Esophagus muscularis mucosa (tissue), 4 donors: ENCODE data around the gene KHDC4. TPM values are rescaled to one million over a fixed set of nuclear protein-coding genes. Genes with fewer than 3 reads are reported as not detected.

Experiments used
- DNase-seq: peaks from one replicate; pipeline ENCODE4 v3.0.0-alpha.2; 2017; ENCODE audit errors: extremely low spot score
- H3K27ac ChIP-seq, 4 donors: fragments of 200-600 bp; sonication (generic); replicated peaks in 1 of 4; 1 replicate in 3 of 4; 2 replicates in 1 of 4; pipeline ENCODE4 v1.5.1; 2016 to 2019; ENCODE audit warnings: mild to moderate bottlenecking in 1 of 4
- H3K27me3 ChIP-seq, 4 donors: fragments of 200-600 bp; sonication (generic); one replicate each; pipeline versions ENCODE4 v1.5.1 to v1.6.0; 2016 to 2019
- H3K36me3 ChIP-seq, 4 donors: fragments of 200-600 bp; sonication (generic); one replicate each; pipeline ENCODE4 v1.5.1; 2016 to 2019
- H3K4me1 ChIP-seq, 4 donors: fragments of 200-600 bp; sonication (generic); one replicate each; pipeline ENCODE4 v1.5.1; 2016 to 2019
- H3K4me3 ChIP-seq, 4 donors: fragments of 200-600 bp; sonication (generic); 1 replicate in 2 of 4; 2 replicates in 2 of 4; pipeline ENCODE4 v1.5.1; 2016 to 2019; ENCODE audit warnings: mild to moderate bottlenecking in 4 of 4, moderate library complexity in 1 of 4
- H3K9me3 ChIP-seq, 4 donors: fragments of 200-600 bp; sonication (generic); 1 replicate in 3 of 4; 2 replicates in 1 of 4; pipeline ENCODE4 v1.5.1; 2016 to 2019
- EP300 ChIP-seq: sonication (generic); formaldehyde crosslinking; IDR thresholded peaks from one replicate; pipeline ENCODE4 v1.6.1; 2017; ENCODE audit warnings: antibody characterized with exemption
- POLR2A ChIP-seq: fragments of 450-650 bp; IDR thresholded peaks from one replicate; pipeline ENCODE4 v1.6.1; 2017; ENCODE audit warnings: antibody characterized with exemption, moderate library complexity, mild to moderate bottlenecking, low read depth
- POLR2AphosphoS5 ChIP-seq, 2 donors: sonication (generic); formaldehyde crosslinking; IDR thresholded peaks; one replicate each; pipeline ENCODE4 v1.6.1; 2017; ENCODE audit warnings: antibody characterized with exemption in 2 of 2
- WGBS: methylation state at CpG from one replicate; pipeline ENCODE4 v1.1.5; 2018; 5-methylcytosine and 5-hydroxymethylcytosine counted together
- intact Hi-C: fragments of 100-400 bp; cut with DNase I; formaldehyde crosslinking; loops from one replicate; pipeline ENCODE4 v1.15.1; 2023
- total RNA-seq, 4 donors: library from RNA; depleted of rRNA; stranded (reverse); fragments of >200 nt; gene quantifications; one replicate each; pipeline versions ENCODE4 v1.1.0 to v1.2.1, GENCODE V29; 2016
- TF ChIP-seq, protein P1 (sequence below), 3 experiments: fragments of 200-600 bp in 2 of 3; fragments of 450-650 bp in 1 of 3; sonication (generic) in 2 of 3; IDR thresholded peaks; one replicate each; pipeline ENCODE4 v1.5.1; 2017 to 2019; ENCODE audit warnings: antibody characterized with exemption in 3 of 3, mild to moderate bottlenecking in 2 of 3, moderate library complexity in 1 of 3

KHDC4 gene
- total RNA-seq, 4 donors from 2014 or later = 25.8 to 41.5 (median 29.2) TPM

- H3K36me3 ChIP-seq = peaks cover 8 to 36% (median 23%) of the 10 kb centered on the region in 4 donors
- H3K4me3 ChIP-seq = no peak overlapping the region
- intact Hi-C loops = no loop called here
- TF ChIP-seq POLR2AphosphoS5 (IDR thresholded peaks at IDR 0.05) (no peak), POLR2A (no peak), EP300 (no peak)
- TF ChIP-seq, protein P1, sequence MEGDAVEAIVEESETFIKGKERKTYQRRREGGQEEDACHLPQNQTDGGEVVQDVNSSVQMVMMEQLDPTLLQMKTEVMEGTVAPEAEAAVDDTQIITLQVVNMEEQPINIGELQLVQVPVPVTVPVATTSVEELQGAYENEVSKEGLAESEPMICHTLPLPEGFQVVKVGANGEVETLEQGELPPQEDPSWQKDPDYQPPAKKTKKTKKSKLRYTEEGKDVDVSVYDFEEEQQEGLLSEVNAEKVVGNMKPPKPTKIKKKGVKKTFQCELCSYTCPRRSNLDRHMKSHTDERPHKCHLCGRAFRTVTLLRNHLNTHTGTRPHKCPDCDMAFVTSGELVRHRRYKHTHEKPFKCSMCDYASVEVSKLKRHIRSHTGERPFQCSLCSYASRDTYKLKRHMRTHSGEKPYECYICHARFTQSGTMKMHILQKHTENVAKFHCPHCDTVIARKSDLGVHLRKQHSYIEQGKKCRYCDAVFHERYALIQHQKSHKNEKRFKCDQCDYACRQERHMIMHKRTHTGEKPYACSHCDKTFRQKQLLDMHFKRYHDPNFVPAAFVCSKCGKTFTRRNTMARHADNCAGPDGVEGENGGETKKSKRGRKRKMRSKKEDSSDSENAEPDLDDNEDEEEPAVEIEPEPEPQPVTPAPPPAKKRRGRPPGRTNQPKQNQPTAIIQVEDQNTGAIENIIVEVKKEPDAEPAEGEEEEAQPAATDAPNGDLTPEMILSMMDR (IDR thresholded peaks at IDR 0.05) = no peak
- peaks cover 0 to 8% (median 0%) of the 10 kb centered on the region in 4 donors for H3K4me1 ChIP-seq
- H3K9me3 ChIP-seq = no peaks in the 10 kb centered on the region
- H3K27me3 ChIP-seq = no peaks in the 10 kb centered on the region
- DNase-seq = no peak
- no peak overlapping the region for H3K27ac ChIP-seq
Measured at GRCh38 chr1:155884982-155885381, 49.2 kb downstream of the KHDC4 start.

GRCh38 chr1:155884031-155884960, 49.9 kb downstream of the KHDC4 start:
- 72% methylated on average over 9 of the region's 9 CpGs for WGBS
- Histone ChIP-seq H3K4me1 (peaks cover 0 to 8% (median 0%) of the 10 kb centered on the region in 4 donors), H3K27ac (no peak overlapping the region), H3K27me3 (no peaks in the 10 kb centered on the region), H3K9me3 (no peaks in the 10 kb centered on the region), H3K36me3 (peaks cover 8 to 38% (median 23%) of the 10 kb centered on the region in 4 donors), H3K4me3 (no peak overlapping the region)
- intact Hi-C loops = no loop called here
- TF ChIP-seq, protein P1 (IDR thresholded peaks at IDR 0.05) = no peak
- TF ChIP-seq POLR2A (no peak), EP300 (no peak), POLR2AphosphoS5 (IDR thresholded peaks at IDR 0.05) (no peak)
- no peak for DNase-seq

DNA sequence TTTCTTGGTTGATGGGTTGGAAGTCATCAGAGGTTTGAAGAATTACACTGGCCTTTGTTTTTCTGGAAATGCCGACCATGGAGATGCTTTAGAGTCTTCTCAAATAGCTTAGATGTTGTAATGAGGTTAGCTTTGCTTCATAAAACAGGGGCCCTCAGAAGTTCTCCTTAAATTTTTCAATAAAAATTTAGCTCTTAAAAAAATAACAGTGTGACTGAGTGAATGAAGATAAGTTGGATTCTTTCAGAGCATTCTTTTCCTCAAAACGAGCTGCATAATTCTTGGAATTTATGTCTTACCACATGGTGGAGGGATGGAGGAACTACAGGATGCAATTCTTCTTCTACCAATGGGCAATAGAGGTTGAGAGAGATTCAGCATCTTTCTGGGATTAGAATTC, 51.4 kb downstream of the KHDC4 start:
- DNase-seq = no peak
- intact Hi-C loops = no loop called here
- TF ChIP-seq, protein P1 (IDR thresholded peaks at IDR 0.05) = no peak
- TF ChIP-seq POLR2A = no peak
- no peak for TF ChIP-seq POLR2AphosphoS5 (IDR thresholded peaks at IDR 0.05)
- TF ChIP-seq EP300 = no peak
- no peak overlapping the region for H3K27ac ChIP-seq
- H3K9me3 ChIP-seq = no peaks in the 10 kb centered on the region
- H3K4me1 ChIP-seq = peaks cover 0 to 8% (median 0%) of the 10 kb centered on the region in 4 donors
- WGBS = 67% methylated on average over 2 of the region's 2 CpGs
- no peaks in the 10 kb centered on the region for H3K27me3 ChIP-seq
- H3K36me3 ChIP-seq = peaks cover 8 to 38% (median 23%) of the 10 kb centered on the region in 4 donors
- no peak overlapping the region for H3K4me3 ChIP-seq

- DNase-seq = no peak
- intact Hi-C loops = no loop called here
- peaks cover 0 to 8% (median 0%) of the 10 kb centered on the region in 4 donors for H3K4me1 ChIP-seq
Measured at GRCh38 chr1:155882235-155882634, 52.0 kb downstream of the KHDC4 start.

More at GRCh38 chr1:155882235-155882634, 52.0 kb downstream of the KHDC4 start:
- no peaks in the 10 kb centered on the region for H3K9me3 ChIP-seq
- H3K27ac ChIP-seq = no peak overlapping the region
- H3K27me3 ChIP-seq = no peaks in the 10 kb centered on the region
- H3K4me3 ChIP-seq = no peak overlapping the region
- no peak for TF ChIP-seq POLR2AphosphoS5 (IDR thresholded peaks at IDR 0.05)
- TF ChIP-seq, protein P1 (IDR thresholded peaks at IDR 0.05) = no peak
- TF ChIP-seq POLR2A = no peak
- TF ChIP-seq EP300 = no peak
- peaks cover 8 to 38% (median 23%) of the 10 kb centered on the region in 4 donors for H3K36me3 ChIP-seq
